Ureter (tissue), 1 donor: ENCODE results near the gene EPB41L3. TPM values are rescaled to one million over a fixed set of nuclear protein-coding genes. Genes with fewer than 3 reads are reported as not detected.
A peak's percentile ranks its signal among the peaks of the same experiment; 100 is the strongest.

Experiments used
- DNase-seq: peaks from one replicate; pipeline ENCODE4 v3.0.0-alpha.2; 2020; ENCODE audit warnings: low spot score
- total RNA-seq: library from RNA; stranded (reverse); gene quantifications from one replicate; pipeline ENCODE4 v1.2.4, GENCODE V29; 2023
- donor health status: DM: yes; HTN: yes; CAD: no.

EPB41L3 gene
- total RNA-seq = 43.0 TPM

DNA sequence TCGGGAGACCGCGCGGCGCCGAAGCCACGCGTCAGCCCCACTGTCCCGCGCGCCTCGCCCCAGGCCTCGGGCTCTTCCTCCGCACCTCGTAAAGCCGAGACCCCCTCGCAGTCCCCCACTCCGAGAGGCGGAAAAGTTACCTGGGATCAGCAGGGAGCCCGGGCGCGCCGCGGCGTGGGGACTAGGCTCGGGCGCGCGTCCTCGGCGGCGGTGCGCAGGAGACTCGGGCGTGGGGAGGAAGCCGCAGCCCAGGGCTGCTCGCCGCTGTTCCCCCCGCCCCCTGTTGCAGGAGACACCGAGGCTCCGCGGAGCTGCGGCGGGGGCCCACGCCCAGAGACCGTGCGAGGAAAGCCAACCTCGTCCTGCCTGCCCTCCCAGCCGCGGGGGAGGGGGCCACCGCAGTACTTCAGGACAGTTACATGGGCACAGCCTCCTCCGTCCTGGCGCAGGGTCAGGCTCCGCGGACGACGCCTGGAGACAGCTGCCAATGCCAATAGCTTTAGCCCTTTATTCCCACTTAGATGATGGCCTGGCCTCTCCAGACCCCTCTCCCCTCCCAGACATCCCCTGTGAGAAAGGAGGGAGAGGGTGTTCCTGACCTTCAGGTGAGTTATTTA lies at the start of gene EPB41L3:
Gene EPB41L3 (minus strand): TSS at position 225 of the 617 bp plus-strand sequence. CDS start 54,814 bp downstream, outside the sequence.
- DNase-seq = no peak

DNA sequence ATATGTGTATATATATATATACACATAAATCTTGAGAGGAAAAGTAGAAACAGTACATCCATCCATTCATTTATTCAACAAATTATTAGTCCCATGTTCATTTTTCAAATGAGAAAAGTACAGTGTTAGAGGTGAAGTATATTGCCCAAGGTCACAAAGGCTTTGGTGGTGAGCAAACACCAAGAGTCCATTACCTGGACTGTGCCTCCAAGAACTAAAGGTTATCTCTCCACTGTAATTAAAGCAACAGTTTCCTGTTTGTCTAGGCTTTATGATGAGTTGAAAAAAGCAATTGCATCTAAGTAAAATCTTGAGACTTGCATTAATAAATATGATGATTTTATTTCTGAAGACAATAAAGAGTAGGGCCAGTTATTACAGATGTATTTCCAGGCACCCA lies 44.7 kb upstream of the EPB41L3 start:
- no peak for DNase-seq

DNA sequence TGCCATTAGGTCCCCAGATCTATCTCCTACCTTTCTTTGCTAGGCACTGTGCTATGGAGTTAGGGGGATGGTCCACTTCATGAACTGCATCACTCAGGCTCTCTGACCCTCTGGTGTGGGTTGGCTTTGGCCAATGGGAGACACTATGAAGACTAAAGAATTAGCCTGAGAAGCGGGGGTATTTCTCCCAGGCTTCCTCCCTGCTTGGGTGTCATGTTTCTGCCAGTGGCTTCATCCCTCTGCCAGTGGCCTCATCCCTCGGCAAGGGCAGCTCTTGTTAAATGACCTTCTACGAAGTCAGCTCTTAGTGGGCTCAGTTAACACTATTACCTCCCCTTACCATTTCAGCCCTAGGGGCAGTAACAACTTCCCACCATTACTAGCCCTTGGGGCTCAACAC lies 41.9 kb upstream of the EPB41L3 start:
- no peak for DNase-seq

DNA sequence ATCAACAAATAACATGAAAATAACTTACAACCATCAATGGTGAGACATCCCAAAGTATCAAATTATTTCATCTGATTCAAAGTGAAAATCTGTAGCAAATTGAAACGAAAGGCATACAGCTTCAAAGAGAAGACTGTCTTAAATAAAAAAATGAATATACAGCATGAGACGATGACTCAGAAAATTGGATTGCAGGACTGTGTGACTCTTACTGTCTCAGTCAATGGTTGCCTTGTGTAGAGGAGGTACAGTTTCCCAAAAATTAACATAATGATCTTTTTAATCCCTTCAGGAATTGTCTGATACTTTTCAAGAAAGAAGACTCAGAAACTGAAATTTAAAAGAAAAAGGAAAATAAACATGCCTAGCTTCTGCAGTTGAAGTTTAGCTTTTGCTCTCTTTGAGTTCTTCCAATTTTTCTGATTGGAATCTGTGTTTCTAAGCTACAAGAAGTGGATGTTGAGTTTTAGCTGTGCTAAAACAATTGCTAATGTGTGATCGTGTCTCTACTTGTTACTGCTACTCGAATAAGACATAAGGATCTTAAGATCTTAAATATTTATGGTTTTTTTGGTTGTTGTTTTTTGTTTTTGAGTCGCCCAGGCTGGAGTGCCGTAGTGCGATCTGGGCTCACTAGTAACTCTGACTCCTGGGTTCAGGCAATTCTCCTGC lies 41.1 kb upstream of the EPB41L3 start:
- DNase-seq = no peak

DNA sequence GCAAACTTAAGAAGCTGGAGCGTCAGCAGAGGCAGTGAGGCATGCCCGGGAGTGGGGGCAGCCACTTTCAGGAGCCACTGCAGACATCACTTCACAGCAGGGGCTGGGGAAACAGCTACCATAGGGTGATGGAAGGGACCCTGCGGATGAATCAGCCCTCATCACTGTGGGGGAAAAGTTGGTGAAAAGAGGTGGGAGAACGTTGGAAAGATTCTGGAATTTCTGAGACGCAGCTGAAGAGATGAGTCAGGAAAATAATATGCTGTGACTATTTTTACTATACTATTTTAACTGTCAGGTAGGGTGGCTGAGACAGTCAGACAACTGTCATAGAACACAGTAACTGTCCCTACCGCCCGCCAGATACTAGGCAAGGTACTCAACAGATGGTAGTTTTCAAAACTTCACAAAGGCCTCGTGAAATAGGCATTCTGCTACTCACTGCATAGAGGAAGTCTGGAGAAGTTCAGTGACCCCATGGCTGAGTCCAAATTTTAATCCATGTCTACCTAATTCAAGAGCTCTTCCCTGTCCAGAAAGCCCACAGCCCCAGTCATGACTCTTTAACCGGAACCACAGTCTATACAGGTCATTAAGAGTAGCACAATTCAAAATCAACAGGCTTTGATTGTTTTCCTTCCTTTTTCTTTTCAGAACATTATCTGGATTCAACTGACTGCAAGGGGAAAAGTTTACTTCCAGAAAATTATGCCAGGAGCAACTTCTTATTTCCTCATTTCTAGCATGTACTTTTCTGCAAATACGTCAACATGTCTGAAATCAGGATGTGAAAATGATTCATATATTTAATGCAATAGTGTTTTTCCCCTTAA lies 39.3 kb upstream of the EPB41L3 start:
- no peak for DNase-seq

DNA sequence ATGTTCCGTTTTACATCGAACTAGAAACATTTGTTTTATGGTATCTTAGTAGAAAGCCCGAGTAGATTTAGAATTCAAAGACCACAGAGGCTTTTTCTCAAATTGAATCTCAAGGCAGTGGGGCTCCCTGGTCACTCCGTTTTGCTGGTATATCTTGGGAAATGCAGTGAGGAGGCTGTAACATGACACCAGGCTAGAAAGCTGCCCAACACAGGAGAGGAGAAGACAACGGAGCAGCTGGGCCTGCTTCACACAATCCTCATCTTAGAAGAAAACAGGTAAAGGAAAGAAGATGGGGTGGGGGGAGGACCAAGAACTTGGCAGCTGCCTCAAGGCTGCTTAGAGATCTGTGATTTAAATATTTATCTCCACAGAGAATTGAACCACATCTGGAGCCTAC lies 38.3 kb upstream of the EPB41L3 start:
- no peak for DNase-seq

DNA sequence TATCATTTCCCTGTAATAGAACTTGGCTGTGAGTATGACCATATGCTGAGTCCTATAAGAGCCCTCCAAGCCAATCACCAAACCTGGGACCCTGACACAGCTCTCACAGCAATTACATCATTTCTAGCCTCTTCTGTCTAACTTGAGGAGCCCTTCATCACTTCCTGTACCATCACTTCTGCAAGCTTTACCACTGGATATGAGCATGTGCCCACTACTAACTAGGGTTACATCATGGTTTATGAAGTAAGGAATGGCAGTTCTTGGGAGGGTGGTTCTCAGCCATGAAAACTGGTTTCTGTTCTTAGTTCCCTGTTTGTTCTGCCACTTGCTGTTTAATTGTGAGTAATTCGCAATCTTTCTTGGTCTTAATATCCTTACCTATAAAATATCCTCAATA lies 31.0 kb upstream of the EPB41L3 start:
- no peak for DNase-seq

DNA sequence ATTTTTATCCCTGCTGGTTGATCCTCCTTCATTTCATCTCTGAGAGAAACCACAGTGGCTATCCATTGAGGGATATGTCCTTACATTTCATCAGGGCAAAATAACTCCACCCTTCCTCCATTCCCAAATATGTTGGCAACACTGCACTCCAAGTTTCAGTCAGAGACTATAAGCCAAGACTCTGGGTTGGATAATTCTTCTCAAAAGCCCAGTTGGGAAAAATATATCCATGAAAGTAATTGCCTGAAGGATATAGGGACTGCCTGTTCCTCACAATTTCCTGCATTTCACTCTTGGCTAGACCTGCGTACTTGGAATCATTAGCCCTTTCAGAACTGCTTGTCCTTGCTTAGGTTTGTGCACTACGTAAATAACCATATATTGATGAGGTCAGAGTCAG lies 27.9 kb upstream of the EPB41L3 start:
- DNase-seq = no peak

DNA sequence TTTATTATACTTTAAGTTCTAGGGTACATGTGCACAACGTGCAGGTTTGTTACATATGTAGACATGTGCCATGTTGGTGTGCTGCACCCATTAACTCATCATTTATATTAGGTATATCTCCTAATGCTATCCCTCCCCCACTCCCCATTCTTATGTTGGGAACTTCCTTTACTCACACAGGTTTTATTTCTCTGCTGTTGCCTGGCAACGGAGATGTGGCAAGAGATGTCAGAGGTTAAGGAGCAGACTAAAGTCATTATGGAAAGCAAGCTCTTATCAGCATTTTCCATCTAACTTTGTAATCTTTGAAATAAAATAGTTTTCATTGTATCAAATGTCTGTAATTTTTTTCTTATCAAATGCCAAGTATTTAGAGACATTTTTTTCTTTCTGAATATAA lies 26.8 kb upstream of the EPB41L3 start:
- DNase-seq = peak; percentile 62

DNA sequence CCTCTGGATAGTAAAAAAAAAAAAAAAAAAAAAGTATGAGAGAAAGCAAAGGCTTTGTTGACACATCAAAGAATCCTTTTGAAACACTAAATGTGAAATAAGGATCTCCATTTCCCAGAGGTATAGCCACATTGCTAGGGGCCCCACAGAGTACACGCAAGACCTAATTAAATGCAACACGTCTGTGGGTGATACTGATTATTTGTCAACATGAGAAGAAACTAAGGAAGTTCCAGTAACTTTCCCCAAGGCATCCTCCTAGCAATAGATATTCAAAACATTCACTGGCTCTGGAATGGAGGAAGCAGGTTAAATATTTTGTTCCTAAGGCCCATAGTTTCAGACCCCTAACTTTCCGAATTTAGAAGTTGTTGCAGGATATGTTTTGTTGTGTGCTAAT lies 24.6 kb upstream of the EPB41L3 start:
- DNase-seq = no peak

DNA sequence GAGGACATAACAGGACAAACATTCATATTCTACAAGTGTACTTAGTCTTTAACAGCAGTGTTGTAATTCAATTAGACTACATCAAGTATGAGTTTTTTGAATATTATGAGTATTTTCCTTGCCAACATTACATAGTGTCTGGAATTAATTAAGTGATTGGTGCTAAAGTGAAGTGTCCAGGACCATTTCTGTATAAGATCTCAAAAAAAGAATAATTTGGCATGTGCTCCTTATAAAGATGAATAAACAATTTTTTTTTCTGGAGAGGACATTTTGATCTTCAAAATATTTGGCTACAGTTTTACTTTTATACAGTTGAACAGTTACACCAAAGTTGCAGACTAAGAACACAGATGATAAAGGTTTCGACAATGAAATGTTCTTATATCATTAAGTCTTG lies 15.1 kb upstream of the EPB41L3 start:
- DNase-seq = no peak

DNA sequence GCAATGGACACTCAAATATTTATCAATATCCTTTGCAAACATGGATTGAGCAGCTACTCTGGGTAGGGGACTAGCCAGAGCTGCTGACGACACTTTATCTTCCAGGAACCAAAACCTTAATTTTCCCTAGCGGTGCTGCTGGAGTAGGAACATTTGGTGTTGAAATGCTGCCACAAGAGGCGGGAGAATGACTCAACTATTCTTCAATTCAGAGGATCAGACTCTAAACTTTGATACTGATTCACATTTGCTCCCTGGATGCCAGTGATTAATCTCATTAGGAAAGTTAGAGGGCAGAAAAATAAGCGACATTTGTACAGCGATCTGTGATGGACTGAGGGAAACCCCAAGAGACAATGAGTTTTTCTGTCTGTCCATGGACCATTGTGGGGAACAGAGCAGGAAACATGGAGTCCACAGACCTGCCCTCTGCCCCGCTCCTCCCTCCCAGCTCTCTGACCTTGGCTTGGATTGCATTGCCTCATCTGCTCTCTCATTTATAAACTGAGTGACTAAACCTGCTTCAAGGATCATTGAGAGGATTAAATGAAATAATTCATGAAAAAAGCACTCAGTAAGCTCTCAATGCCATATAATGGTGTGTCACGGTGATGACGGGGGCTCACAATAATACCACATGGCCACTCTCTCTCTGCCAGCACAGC lies 12.6 kb upstream of the EPB41L3 start:
- DNase-seq = no peak

DNA sequence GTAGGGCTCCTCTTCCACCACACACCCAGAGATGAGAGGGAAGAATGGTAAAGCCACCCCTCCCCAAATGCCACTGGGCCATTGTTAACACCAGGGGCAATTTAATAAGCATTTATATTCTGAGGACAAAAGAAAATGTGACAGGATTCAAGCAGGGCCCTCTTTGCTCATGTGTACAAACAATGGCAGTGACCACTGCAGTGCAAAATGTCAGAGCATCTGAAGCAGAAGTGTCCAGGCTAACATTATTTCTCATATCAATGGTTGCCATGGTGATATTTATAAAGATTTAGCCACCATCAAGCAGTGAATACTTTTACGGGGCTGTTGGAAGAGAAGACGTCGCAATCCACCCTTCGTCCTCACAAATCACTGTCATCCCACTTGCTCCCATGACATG lies 10.8 kb upstream of the EPB41L3 start:
- no peak for DNase-seq

DNA sequence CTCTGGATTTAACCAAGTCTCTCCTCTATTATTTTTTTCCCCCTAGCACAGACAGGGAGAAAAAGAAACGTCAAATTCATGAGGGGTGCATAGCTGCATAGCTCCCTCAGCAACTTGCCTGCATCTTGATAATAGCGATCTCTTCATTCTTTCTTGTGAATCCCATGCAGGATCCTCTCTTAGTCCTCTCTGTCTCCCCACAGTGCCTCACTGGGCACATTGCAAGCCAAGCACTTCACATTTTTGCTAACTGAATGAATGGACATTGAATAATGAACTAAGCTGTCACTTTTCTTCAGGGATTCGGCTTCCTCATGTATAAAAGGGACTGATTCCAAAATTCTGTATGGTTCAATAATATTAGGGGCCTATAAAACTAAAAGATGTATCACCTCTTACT lies 2.9 kb upstream of the EPB41L3 start:
- DNase-seq = no peak

DNA sequence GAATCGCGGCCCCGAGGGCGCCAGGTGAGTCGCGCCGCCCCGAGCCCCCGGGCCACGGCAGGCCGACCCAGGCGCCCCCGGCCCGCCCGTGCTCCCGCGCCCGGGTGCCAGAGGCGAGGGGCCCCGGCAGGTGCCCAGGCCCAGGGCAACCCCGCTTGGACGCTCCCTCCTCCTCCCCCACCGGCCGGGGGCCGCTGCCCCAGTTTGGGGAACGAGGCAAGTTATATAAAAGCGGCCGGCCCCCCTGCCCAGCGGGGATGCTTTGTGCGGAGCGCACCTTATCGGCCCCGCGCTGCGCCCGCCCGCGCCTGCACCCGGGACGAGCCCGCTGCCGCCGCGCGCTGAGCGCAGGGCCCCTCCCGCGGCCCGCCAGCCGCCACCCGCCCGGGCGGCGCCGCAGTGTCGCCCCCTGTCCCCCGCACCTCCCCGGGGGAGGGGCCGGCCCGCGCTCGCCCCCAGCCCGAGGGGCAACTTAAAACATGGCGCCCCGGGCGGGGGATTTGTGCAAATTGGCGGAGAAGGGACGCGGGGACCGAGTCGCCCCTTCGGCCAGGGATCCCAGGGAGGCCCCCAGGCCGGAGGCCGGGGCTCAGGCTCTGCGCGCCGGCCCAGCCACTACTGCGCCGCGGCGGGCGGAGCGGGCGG lies 639 bp downstream of the EPB41L3 start:
- DNase-seq = no peak

DNA sequence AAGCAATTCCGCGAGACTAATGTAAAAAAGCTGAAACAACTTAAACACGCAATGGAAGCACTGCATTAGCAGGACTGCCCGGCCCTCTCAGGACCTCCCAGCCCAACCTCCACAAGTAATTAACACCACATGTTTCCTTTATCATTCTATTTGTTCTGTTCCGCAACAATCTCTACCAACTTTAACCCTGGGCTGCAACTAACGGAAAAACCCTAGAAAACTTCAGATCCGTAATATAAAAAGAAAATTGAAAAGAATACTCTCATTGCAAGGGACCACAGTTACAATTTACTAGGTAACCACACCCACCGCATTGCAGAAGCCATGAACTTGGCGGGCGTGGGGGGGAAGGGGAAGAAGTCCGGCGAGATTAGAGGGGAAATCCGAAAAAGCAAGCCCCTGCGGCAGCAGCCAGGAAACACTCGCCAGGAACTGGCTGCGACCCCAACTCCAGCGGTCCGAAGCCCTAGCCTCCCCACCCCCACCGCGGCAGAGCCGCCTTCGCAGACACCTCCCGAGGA lies 1.2 kb downstream of the EPB41L3 start:
- no peak for DNase-seq

DNA sequence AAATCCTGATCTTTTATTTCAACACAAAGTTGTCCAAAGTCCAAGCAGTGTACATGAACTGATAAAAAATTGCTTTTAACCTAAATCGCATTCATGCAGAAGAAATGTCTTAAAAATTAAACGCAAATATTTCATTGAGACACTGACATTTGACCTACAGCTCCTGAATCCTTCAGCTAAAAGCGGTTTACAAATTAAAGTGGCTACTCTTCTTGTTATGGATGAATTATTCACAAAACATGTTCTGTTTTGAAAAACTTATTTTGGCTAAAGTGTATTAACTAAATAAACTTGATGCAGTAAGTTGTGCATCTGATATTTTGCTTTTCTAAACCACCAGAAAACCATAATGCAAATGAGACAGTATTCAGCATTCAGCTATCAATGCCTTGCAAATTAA lies 2.2 kb downstream of the EPB41L3 start:
- no peak for DNase-seq

DNA sequence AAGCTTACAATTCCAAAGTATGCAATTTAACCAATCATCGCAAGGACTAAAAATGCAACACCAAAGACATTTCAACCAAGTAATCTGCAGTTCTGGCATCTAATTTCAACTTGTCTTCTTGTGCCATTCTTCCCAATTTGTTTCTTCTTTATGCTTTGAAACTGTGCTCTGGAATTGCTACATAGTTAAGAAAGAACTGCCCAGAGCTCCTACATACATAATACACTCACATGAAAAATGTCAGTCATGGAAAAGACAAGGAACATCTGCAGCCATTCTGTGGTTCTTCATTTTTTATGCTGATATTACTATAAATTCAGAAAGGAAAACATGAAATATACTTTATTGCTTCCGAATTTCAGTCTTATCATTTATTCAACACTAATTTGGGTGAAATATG lies 4.4 kb downstream of the EPB41L3 start:
- DNase-seq = no peak

DNA sequence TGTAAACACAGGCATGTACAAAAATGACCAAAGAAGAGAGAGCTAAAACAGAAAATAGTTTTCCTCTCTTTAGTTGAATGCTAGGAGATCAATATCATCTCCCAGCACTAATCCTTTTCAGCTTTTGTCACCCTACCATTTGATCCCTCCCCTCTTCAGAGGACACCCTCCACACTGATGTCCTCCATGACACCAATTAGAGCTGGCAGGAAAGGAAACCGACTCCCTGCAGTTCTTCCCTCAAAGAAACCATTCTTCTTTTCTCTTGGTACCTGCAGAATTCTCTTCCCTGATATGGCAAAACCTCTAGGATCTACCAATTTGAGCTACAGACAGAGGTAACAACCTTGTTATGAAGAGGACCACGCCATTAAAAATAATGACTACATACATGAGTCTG lies 5.3 kb downstream of the EPB41L3 start:
- no peak for DNase-seq

DNA sequence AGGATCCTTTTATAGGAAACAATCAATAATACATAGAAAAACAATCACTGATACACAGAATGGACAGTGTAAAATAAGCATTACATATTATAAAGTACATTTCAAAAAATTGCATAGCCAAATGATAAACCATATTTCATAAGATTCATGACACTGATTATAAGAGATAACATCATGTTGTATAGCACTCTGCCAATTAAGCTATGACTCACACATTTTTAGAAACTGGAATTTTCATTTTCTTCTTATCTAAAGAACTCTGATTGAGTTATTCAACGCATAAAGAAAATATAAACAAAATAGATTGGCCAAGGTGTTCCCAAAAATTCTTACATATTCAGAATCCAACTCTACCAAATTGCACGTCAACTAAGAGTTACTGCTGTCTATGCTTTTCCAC lies 5.9 kb downstream of the EPB41L3 start:
- no peak for DNase-seq

DNA sequence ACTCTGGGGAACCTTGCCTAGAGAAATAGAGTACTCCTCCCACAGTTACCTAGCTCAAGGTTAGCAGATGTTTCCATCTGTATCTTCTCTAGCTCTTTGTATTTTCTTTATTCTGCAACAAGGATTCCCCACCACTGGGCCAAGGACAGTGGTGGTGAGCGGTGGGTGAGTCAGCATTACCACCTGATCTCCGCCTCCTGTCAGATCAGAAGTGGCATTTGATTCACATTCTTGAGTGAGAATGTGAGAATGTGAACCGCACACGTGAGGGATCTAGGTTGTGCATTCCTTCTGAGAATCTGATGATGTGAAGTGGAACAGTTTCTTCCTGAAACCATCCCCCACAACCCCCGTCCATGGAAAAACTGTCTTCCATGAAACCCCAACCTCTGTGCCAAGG lies 9.0 kb downstream of the EPB41L3 start:
- DNase-seq = no peak

DNA sequence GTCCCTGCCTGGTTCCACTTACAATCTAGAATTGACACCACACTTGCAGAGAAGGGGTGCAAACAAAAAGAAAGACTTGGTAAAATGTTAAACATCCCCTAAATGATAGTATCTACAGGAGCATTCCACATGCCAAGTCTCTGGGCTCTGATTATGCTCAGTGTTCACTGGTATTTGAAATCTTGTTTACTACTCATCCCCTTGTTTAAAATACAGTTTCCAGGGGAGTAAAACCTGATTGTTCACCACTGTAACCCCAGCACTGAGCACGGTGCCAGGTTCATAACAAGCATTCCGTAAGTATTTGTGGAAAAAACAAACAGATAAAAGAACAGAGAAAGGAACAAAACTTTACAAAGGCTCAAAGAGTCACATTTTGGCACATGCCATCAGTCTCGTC lies 11.7 kb downstream of the EPB41L3 start:
- DNase-seq = no peak
